ENCODE results near the gene CLCA2.
A peak's percentile ranks its signal among the peaks of the same experiment; 100 is the strongest.
"Not testable (repeated sequence)": the region's sequence is repeated elsewhere in the genome, so short reads cannot be mapped to it uniquely, and the experiment has no call there.

- TF ChIP-seq CTCF (IDR thresholded peaks at IDR 0.05) = peak; percentile 65
- not testable (repeated sequence) for TF ChIP-seq EZH2 (IDR thresholded peaks at IDR 0.05; ENCODE audit: borderline replicate concordance, insufficient read depth, low read depth, low read length, poor library complexity, severe bottlenecking)
These were observed 78.2 kb downstream of the CLCA2 start for GRCh38 chr1:86502125-86502646.

Measured in B cell (primary cell).